Fibroblast of mammary gland (primary cell): ENCODE results near the gene CDKN2D.
"Not testable (repeated sequence)": the region's sequence is repeated elsewhere in the genome, so short reads cannot be mapped to it uniquely, and the experiment has no call there.

Experiments used
- DNase-seq: peaks from one replicate; pipeline ENCODE4 v3.0.0-alpha.2; 2010; ENCODE audit warnings: low read depth
- H3K4me3 ChIP-seq: 2 replicates; pipeline ENCODE4 v1.5.1; 2011; ENCODE audit warnings: low read depth, mild to moderate bottlenecking, low read length, moderate library complexity; ENCODE audit not compliant: control insufficient read depth
- CTCF ChIP-seq: conservative IDR thresholded peaks from 2 replicates; pipeline ENCODE4 v1.5.1; 2011; ENCODE audit warnings: low read depth, low read length, inconsistent platforms; ENCODE audit not compliant: control insufficient read depth, insufficient read depth

Gene CDKN2D

GRCh38 chr19:10533646-10534386 is 35.0 kb downstream of the CDKN2D start:
- peak; percentile 43 for DNase-seq

GRCh38 chr19:10532457-10532856 is 36.3 kb downstream of the CDKN2D start:
- H3K4me3 ChIP-seq = no peak overlapping the region
- TF ChIP-seq CTCF = no peak
- DNase-seq = no peak

More at GRCh38 chr19:10533646-10534386, 35.0 kb downstream of the CDKN2D start:
- TF ChIP-seq CTCF = no peak
- H3K4me3 ChIP-seq = no peak overlapping the region

DNA sequence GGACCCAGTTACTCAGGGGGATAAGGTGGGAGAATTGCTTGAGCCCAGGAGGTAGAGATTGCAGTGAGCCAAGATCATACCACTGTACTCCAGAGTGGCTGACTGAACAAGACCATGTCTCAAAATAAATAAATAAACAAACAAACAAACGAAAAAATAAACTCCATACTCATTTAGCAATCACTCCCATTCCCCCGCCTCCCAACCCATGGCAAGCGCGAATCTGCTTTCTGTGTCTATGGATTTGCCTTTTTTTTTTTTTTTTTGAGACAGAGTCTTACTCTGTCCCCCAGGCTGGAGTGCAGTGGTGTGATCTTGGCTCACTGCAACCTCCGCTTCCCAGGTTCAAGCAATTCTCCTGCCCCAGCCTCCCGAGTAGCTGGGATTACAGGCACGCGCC is 41.9 kb downstream of the CDKN2D start:
- not testable (repeated sequence) for H3K4me3 ChIP-seq, DNase-seq

DNA sequence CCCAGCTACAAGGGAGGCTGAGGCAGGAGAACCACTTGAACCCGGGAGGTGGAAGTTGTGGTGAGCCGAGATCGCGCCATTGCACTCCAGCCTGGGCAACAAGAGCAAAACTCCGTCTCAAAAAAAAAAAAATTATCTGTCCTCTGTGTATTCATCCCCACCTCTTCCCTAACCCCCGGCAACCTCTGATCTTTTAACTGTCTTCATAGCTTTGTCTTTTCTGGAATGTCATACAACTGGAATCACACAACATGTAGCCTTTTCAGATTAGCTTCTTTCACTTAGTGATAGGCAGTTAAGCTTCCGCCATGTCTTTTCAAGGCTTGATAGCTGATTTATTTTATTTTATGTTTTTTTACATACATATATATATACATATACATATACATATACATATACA is 43.1 kb downstream of the CDKN2D start:
- DNase-seq = no peak
- no peak for TF ChIP-seq CTCF
- H3K4me3 ChIP-seq = no peak overlapping the region

DNA sequence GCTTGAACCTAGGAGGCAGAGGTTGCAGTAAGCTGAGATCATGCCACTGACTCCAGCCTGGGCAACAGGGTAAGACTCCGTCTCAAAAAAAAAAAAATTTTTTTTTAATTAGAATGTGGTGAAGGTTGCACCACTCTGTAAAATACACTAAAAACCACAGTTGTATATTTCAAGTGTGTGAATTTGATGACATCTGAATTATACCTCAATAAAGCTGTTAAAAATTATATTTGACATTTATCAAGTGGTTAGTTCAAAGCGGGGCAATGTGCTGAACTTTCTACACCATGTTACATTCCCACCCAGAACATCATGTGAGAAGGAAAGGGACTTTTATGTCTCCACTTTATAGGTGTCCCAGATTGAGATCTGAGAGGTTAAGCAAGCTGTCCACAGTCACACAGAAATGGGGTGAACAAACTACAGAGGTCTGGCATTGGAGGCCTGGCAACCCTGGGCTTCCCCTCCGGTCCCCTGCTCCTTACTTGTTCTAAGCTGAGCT is 45.6 kb downstream of the CDKN2D start:
- DNase-seq = no peak
- TF ChIP-seq CTCF = no peak
- H3K4me3 ChIP-seq = no peak overlapping the region

DNA sequence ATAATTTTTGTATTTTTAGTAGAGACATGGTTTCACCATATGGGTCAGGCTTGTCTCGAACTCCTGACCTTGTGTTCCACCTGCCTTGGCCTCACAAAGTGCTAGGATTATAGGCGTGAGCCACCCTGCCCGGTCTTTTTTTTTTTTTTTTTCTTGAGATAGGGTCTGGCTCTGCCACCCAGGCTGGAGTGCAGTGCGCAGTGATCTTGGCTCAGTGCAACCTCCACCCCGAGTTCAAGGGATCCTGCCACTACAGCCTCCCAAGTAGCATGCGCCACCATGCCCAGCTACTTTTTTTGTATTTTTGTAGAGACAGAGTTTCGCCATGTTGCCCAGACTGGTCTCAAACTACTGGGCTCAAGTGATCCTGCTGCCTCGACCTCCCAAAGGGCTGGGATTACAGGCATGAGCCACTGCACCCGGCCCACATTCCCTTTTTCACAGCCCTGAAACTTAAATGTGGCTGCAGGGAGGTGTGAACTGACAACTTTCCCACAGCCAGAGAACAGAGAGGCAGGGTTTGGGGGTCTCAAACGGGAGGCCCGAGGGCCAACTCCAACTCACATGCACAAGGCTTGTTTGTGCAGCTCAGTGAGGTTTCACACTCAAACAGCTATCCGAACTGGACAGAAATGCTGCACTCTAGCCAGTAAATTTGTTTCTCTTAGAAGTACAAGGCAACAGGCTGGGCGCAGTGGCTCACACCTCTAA is 47.2 kb downstream of the CDKN2D start:
- H3K4me3 ChIP-seq = no peak overlapping the region
- no peak for TF ChIP-seq CTCF
- DNase-seq = no peak

DNA sequence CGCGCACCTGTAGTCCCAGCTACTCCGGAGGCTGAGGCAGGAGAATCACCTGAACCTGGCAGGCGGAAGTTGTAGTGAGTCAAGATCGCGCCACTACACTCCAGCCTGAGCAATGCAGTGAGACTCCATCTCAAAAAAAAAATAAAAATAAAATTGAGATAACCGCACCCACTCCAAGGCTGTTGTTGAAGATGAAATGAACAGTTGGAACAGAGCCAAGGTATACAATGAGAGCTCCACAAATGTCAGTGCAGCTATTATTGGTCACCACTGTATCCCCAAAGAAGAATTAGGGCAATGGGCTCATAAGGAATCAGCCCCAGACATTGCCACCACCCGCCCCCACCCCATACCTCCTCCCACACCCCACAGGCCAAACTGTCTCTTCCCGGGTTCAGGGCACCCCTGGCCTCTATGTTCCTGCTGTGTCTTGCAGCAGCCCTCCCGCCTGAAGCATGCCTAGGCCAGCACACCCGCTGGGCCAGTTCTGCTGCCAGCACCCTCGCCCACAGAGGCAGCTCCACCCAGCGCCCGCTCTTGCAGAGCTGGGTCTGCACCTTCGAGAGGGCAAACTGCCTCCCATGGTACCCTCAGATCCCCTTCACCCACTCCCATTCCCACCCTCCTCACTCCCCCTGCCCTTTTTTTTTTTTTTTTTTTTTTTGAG is 48.0 kb downstream of the CDKN2D start:
- no peak overlapping the region for H3K4me3 ChIP-seq
- TF ChIP-seq CTCF = no peak
- DNase-seq = no peak
